CD4-positive, alpha-beta T cell treated with Interleukin-6 at 100 ng/mL for 8 hours (primary cell): ENCODE data around the gene SPTB.

Source experiments
- DNase-seq: peaks from one replicate; pipeline ENCODE4 v3.0.0-alpha.2; 2020; ENCODE audit warnings: mixed read lengths, low spot score

Gene SPTB

DNA sequence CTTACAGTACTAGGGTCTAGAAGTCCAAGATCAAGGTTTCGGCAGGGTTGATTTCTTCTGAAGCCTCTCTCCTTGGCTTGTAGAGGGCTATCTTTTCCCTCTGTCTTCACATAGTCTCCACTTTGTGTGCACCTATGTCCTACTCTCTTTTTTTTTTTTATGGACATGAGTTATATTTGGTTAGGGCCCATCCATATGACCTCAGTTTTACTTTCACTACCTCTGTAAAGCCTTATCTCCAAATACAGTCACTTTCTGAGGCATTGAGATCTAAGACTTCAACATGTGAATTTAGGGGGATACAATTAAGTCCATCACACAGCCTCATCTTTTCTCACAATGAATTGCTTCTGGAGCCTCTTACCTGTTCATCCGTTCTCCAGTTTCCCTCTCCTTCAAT, 5.9 kb upstream of the SPTB start:
- DNase-seq, result no peak

DNA sequence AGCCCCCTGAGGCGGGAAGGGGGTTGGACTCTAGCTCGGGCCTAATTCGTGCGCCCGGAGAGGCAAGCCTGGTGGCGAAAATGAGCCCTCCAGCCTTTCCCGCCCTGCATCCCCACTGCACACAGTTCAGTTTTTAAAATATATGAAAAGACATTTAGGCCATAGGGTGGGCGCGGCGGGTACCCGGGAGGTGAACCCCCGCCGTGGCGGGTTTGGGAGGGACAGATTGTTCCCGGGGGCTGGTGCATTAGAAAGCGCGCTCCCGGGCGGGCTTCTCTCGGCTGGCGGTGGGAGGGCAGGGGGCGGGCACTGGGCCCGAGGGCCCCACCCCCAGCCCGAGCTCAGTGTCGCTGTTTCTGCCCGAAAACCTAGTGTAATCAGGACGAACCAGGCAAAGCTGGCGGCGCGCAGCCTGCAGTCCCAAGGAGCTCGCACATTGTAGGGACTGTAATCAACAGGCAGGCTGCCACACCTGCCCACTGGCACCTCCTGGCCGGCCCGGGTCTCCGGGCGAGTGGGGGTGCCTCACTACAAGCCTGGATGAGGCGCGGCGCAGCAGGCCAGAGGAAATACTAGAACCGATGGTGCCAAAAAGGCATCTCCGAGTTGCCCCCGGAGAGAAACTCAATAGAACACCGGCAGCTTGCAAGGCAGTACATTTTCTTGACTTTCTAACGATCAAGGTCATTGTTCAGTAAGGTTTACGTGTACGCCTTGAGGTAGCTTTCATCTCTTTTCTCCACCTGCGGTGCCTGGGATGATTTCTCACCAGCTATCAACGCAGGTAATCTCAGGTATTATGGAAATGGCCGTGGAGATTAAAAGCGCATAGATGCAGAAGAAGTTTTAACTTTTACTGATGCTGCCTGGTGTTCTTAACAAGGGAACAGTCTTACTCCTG, 764 bp upstream of the SPTB start:
- DNase-seq, result peak; percentile 36

DNA sequence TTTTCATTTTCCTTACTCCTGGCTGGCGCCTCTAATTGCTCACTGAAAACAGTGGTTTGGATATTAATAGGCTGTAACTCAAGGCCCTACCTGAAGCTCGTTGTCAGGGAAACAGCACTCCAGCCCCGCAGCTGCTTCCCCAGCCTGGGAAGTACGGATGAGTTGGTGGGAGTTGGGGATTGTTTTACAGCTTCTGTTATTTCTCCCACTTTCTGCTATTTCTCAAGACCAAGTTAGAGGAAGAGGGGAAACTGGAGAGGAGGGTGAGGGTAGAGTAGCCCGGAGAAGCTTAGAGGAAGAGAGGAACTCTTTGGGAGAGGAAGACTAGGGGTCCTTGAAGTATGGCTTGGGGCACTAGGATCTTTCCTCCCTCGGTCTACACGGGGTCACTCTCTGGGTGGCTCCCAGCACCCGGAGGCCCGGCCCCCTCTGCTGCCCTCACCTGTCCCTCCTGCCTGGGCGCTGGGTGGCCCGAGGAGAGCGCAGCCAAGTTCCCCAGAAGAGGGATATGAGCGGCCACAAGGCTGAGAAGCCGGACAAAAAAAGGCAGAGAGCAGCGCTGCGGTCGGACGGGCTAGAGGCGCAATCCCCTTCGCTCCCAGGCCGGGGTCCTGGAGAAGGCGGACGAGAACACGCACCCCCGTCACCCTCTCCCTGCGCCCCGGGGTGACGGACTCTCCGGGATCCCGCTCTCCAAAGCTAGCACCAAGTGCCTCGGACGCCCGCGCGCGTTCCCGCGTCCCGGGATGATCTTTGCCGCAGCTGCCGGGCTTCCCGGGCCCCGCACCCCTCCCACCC, 671 bp downstream of the SPTB start:
- DNase-seq, result no peak

DNA sequence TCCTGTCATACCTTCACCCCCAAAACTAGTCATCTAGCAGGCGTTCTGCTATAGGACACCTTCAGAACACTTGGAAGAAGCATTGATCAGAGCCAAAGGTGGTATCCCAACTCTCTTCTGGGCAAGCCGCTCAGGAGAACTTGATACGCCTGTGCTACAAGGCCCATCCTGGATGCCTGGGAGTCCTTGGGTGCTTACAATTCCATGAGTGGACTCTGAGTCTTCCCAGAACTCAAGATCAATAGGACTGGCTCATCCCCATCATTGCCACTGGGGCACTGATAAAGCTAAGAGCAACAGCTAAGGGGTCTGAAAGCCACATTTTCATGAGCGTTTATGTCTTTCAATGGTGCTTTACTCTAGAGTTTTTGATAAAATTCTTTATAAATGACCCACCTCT, 1.9 kb downstream of the SPTB start:
- DNase-seq, result no peak

DNA sequence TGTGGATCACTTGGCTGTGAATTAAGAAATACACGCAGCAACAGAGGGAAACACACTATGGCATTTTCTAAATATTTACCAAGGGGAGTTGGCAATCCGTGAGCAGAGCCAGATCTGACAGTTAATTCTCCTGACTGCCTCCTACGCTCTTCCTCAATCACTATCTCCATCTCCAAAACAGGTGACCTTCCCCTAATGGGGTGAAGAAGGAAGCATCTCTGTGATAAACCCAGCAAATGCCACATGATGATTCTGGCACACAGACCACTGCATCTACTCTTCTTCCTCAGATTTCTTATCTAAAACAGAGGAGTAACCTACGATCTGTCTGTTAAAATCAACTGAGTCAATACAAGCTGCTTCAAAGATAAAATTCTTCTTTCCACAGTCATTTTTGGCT, 4.4 kb downstream of the SPTB start:
- DNase-seq, result no peak

- no peak for DNase-seq
Measured at GRCh38 chr14:64873506-64874219, 6.0 kb downstream of the SPTB start.

DNA sequence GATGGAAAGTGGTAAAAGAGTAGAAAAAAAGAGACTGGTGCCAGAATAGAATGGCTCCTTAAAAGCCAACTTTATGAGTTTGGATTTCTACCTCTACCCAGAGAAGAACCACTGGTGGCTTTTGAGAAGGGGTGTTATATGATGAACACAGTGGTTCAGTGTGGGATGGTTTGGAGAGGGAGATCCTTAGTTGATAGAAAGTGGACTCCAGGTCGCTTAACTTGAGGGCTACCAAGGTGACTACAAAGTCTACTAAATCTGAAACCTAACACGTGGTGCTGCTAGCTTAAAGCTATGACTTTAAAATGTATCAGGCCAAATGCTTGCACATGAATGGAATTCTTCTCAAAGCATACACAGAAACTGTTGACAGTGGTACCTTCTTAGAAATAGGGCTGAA, 8.4 kb downstream of the SPTB start:
- DNase-seq, result no peak

DNA sequence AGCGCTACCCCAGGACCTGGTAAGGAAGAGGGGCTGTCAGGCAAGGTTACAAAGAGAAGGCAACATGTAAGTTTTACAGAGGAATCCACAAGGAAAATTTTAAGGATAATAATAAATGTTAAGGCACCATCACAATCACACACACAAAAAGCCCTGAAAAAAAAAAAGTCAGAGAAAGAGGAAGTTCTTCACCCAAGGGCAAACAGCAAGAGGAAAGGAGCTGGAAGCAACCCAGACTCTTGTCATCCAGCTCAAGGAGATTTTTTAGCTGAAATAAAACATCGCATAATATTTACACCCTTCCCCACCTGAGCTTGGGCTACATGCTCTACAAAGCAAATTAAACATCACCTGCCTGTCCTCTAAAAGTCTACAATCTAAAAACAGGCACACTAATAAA, 9.5 kb downstream of the SPTB start:
- DNase-seq, result no peak

DNA sequence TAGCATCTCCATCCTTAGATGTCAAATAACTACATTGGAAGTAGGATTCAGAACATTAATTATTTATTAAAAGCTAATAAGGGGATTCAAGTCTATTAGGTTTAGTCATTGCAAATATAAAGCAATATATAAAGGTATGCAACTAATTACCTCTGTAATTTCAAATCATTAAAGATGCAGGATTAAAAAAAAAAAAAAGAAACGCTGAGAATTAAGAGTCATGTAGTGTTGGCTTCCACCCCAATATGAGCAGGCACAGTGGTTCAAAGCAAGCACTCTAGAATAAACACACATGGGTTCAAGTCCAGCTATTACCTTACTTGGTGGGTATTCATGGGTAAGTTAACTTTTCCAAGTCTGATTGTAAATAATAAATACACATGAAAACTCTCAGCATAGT, 10.9 kb downstream of the SPTB start:
- no peak for DNase-seq

- no peak for DNase-seq
Measured at GRCh38 chr14:64868379-64868778, 11.3 kb downstream of the SPTB start.

- no peak for DNase-seq
Measured at GRCh38 chr14:64867182-64867581, 12.5 kb downstream of the SPTB start.

DNA sequence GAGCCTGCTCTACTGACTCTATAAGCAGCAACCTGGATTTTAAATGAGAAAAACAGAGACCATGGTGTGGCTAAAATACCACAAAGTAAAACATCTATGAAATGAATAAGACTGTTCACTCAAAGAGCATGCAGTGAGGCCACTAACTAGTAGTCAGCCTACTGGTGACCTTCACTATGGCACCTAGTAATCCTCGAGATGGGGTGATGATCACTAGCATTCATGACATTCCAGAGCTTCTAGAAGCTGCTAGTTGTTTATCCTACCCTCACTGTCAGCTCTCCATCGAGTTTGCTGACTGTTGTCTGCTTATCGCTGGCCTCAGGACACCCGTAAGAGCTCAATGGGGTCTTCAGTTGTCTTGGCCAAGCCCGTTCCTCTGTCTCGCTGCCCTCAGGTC, 13.7 kb downstream of the SPTB start:
- DNase-seq, result no peak

- DNase-seq, result no peak
Measured at GRCh38 chr14:64865109-64865508, 14.6 kb downstream of the SPTB start.

- DNase-seq, result no peak
Measured at GRCh38 chr14:64864258-64864657, 15.4 kb downstream of the SPTB start.

DNA sequence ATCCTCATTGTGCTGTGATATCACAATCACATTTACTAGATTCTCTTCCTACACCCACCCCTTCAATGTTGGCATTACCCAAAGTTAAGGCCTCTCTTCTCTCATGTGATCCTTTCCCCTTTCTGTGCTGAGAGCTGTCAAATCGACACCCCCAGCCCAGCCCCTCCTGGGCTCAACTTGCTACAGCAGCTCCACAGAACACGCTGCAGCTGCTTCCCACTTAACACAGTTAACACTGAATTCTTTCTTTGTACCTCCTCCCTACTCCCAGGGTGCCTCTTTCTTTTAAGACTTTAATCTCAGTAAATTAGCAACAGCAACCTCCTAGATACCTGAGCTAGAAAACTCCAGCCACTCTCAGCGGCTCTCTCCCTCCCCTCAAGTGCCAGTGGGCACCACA, 17.8 kb downstream of the SPTB start:
- no peak for DNase-seq

GRCh38 chr14:64860039-64860438, 19.7 kb downstream of the SPTB start:
- no peak for DNase-seq

DNA sequence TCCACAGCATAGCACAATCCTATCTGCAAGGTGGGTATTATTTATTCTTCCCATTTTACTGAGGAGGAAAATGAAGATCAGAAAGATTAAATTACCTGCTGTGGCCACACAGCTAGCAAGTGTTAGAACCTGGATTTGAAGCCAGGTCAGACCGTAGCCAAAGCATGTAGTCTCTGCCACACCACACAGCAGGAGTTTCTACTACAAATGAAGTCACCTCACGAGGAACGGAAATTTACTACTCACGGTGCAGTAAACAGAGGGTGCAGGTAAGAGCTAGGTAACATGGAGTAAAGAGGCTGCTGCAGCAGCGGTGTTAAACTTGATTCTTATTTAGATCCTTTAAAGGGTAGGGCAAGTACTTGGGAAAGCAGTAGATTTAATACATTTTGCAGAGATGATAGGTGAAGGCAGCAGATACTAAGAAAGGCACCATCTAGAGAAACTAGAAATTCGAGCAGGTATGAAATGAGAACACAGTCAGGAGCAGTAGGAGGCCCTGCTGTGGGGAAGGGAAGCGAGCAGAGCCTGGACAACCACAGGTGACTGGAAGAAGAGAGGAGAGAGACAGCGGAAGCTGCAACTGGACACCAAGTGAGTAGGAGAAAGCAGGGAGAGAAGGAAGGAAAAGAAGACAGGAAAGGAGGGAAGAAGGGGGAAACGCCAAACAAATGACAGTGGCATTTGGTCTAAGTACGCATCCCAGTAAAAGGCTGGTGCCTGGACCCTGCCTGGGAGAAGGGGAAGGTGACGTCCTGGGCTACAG, 21.5 kb downstream of the SPTB start:
- DNase-seq, result no peak

DNA sequence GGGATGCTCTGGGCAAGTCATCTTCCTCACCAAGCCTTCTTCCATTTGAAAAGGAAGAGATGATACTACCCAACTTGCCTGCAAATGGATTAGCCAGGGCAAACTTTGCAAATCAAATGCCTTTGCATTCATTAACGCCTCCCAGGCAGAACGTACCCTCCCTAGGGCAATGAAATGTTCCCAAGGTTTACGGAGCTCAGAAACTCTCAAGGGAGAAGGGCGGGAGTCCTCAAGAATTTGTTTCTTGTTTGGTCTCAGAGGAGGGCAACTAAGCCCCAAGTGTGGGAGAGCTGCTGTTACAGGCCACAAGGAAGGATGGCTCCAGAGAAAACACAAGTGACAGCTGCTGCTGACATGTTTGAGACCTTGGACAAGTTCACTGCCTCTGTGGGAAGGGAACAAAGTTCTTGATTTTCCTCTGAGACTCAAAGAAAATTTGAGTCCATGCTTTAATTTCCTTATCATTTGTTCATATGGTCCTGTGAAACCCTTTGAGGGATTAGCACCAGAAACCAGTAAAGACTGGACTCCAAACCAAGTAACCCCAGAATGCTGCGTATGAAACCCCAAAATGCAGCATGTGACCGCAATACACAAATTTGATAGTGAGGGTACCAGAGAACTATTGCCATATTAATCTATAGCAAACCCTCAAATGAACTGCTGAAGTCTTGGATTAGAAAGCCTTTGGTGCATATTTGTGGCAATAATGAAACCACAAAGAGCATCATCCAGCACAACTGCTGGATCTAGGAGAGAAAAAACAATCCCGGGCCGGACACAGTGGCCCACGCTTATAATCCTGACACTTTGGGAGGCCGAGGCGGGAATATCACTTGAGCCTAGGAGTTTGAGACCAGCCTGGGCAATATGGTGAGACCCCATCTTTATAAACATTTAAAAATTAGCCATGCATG, 22.9 kb downstream of the SPTB start:
- DNase-seq, result no peak

GRCh38 chr14:64855721-64856528, 23.8 kb downstream of the SPTB start:
- no peak for DNase-seq
